ENCODE data around the gene MBOAT2. TPM values are rescaled to one million over a fixed set of nuclear protein-coding genes. Genes with fewer than 3 reads are reported as not detected.
A peak's percentile ranks its signal among the peaks of the same experiment; 100 is the strongest.

The MBOAT2 gene
- total and polyA plus RNA-seq, 2 experiments from 2014 or later, result 87.4 to 103 TPM

DNA sequence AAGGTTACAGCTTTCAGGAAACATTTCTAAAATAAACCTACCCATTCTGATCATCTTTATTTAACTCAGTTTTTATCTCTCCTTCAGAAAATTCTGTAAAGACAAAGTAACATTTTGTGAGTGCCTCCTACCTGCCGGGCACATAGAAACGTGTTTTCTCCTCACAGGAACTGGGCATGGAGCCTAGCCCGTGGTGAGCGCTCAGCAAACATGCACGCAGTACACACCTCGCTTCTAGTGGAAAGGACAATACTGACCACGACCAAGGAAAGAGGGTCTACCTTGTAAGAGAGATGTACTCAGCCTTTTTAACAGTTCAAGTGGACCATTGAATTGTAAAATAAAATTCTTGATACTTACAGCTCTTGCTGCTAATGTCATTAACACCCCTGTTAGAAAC is 141.3 kb downstream of the MBOAT2 start:
- no peaks in the 10 kb centered on the region for H3K79me2 ChIP-seq (ENCODE audit: insufficient read depth)
- H3K9me3 ChIP-seq (ENCODE audit: low read depth), result no peaks in the 10 kb centered on the region
- H4K20me1 ChIP-seq (ENCODE audit: insufficient read depth), result no peaks in the 10 kb centered on the region
- no peaks in the 10 kb centered on the region for H3K9me2 ChIP-seq (ENCODE audit: insufficient read depth)
- TF ChIP-seq EZH2 (IDR thresholded peaks at IDR 0.05; ENCODE audit: insufficient read depth, poor library complexity, severe bottlenecking) (no peak), EZH2phosphoT487 (IDR thresholded peaks at IDR 0.05; ENCODE audit: insufficient read depth, low read depth) (no peak)
- H3K9ac ChIP-seq, result no peak overlapping the region
- H2AFZ ChIP-seq, result no peak overlapping the region
- H3K27ac ChIP-seq, result no peak overlapping the region
- 89 to 91% methylated on average over 7 of the region's 7 CpGs for WGBS, 2 experiments (ENCODE audit: low coverage in 1 of 2, low lambda C conversion rate in 2 of 2, missing lambda C conversion rate in 2 of 2)
- H3F3A ChIP-seq (ENCODE audit: insufficient read depth), result no peaks in the 10 kb centered on the region
- H3K4me2 ChIP-seq (ENCODE audit: unreplicated experiment), result no peak overlapping the region
- no peaks in the 10 kb centered on the region for H3K27me3 ChIP-seq (replicated peaks; ENCODE audit: insufficient read depth)
- H3K4me1 ChIP-seq (ENCODE audit: insufficient read depth), result no peaks in the 10 kb centered on the region
- in situ Hi-C loops (cut with MboI), result no loop called here
- H3K36me3 ChIP-seq (ENCODE audit: low read depth), result peaks cover 40% of the 10 kb centered on the region
- DNase-seq, result no peak
- no peak overlapping the region for H3K4me3 ChIP-seq

DNA sequence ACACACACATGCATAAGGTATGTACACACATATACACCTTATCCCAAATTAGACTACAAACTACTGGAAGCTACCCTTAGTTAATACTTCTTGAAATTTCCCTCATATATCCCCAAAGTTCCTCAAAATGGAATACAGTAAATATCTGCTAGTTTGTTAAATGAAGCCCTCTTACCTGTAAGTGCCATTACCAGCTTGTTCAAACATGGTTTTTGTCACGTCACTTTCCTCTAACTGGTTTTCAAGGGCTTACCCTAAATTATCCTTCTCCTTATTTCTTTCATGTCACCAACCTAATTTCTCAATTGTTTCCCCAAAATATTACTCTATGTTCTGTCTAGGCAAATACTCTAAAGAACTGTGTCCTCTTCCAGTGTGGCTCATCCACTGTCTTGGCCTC is 141.7 kb downstream of the MBOAT2 start:
- no peak for DNase-seq
- Histone ChIP-seq H3F3A (ENCODE audit: insufficient read depth) (no peaks in the 10 kb centered on the region), H3K79me2 (ENCODE audit: insufficient read depth) (no peaks in the 10 kb centered on the region), H2AFZ (no peak overlapping the region), H3K4me2 (ENCODE audit: unreplicated experiment) (no peak overlapping the region), H3K27ac (no peak overlapping the region), H3K9ac (no peak overlapping the region), H3K27me3 (replicated peaks; ENCODE audit: insufficient read depth) (no peaks in the 10 kb centered on the region), H3K4me3 (no peak overlapping the region), H3K36me3 (ENCODE audit: low read depth) (peaks cover 44% of the 10 kb centered on the region), H4K20me1 (ENCODE audit: insufficient read depth) (no peaks in the 10 kb centered on the region), H3K4me1 (ENCODE audit: insufficient read depth) (no peaks in the 10 kb centered on the region), H3K9me2 (ENCODE audit: insufficient read depth) (no peaks in the 10 kb centered on the region), H3K9me3 (ENCODE audit: low read depth) (no peaks in the 10 kb centered on the region)
- 95 to 97% methylated on average over 1 of the region's 1 CpG for WGBS, 2 experiments (ENCODE audit: low coverage in 1 of 2, low lambda C conversion rate in 2 of 2, missing lambda C conversion rate in 2 of 2)
- in situ Hi-C loops (cut with MboI), result no loop called here
- no peak for TF ChIP-seq EZH2phosphoT487 (IDR thresholded peaks at IDR 0.05; ENCODE audit: insufficient read depth, low read depth)

DNA sequence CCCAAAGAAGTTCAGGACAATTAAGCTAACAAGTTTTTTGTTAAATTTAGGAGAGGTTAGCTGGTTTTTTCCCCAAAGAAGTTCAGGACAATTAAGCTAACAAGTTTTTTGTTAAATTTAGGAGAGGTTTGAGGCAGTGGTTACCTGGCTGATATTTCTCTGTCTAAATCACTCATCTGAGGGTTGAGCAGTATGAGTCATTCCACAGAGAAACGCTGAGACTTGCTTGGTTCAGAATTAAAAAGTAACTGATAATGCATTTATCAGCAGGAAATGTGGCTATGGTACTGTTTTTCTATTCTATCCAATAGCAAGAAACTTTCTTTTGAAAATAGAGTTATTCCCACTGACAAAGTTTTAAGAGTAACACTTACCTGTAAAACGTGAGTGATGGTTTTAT is 143.2 kb downstream of the MBOAT2 start:
- Histone ChIP-seq H3K27ac (no peak overlapping the region), H3K4me2 (ENCODE audit: unreplicated experiment) (no peak overlapping the region), H3F3A (ENCODE audit: insufficient read depth) (no peaks in the 10 kb centered on the region), H3K9ac (no peak overlapping the region), H4K20me1 (ENCODE audit: insufficient read depth) (no peaks in the 10 kb centered on the region), H2AFZ (no peak overlapping the region), H3K27me3 (replicated peaks; ENCODE audit: insufficient read depth) (no peaks in the 10 kb centered on the region), H3K4me1 (ENCODE audit: insufficient read depth) (no peaks in the 10 kb centered on the region), H3K79me2 (ENCODE audit: insufficient read depth) (no peaks in the 10 kb centered on the region), H3K9me2 (ENCODE audit: insufficient read depth) (no peaks in the 10 kb centered on the region), H3K36me3 (ENCODE audit: low read depth) (peaks cover 40% of the 10 kb centered on the region), H3K4me3 (no peak overlapping the region), H3K9me3 (ENCODE audit: low read depth) (no peaks in the 10 kb centered on the region)
- peak; percentile 10 for DNase-seq
- in situ Hi-C loops (cut with MboI), result no loop called here
- WGBS, 2 experiments (ENCODE audit: low coverage in 1 of 2, low lambda C conversion rate in 2 of 2, missing lambda C conversion rate in 2 of 2), result 71 to 73% methylated on average over 2 of the region's 2 CpGs
- TF ChIP-seq EZH2 (IDR thresholded peaks at IDR 0.05; ENCODE audit: insufficient read depth, poor library complexity, severe bottlenecking) (no peak), EZH2phosphoT487 (IDR thresholded peaks at IDR 0.05; ENCODE audit: insufficient read depth, low read depth) (no peak)

DNA sequence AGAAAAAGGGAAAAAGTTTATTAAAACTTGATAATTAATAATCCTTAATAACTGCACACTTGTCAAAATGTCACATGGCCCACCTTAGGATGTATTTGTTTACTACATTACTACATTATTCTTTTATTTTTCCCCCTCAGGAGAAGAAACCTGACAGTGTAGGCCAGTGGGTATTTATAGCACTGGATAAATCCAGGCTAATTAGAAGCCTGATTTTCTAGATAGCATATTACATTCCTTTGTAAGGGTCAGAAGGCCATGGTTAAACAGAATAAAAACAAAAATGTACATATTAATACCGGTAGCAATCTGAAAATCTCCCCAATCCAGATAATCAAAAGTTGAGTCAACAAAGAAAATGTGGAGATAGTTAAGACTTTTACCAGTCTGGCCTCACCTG is 144.6 kb downstream of the MBOAT2 start:
- Histone ChIP-seq H3K4me2 (ENCODE audit: unreplicated experiment) (no peak overlapping the region), H3K4me1 (ENCODE audit: insufficient read depth) (no peaks in the 10 kb centered on the region), H3K9me2 (ENCODE audit: insufficient read depth) (no peaks in the 10 kb centered on the region), H3F3A (ENCODE audit: insufficient read depth) (0 out of 2 replicates have a peak, but pooled peaks cover 4% of the 10 kb centered on the region), H3K9ac (no peak overlapping the region), H4K20me1 (ENCODE audit: insufficient read depth) (no peaks in the 10 kb centered on the region), H3K4me3 (no peak overlapping the region), H3K27ac (no peak overlapping the region), H3K27me3 (replicated peaks; ENCODE audit: insufficient read depth) (no peaks in the 10 kb centered on the region), H2AFZ (no peak overlapping the region), H3K9me3 (ENCODE audit: low read depth) (no peaks in the 10 kb centered on the region), H3K36me3 (ENCODE audit: low read depth) (peaks cover 35% of the 10 kb centered on the region), H3K79me2 (ENCODE audit: insufficient read depth) (no peaks in the 10 kb centered on the region)
- WGBS, 2 experiments (ENCODE audit: low coverage in 1 of 2, low lambda C conversion rate in 2 of 2, missing lambda C conversion rate in 2 of 2), result 98 to 100% methylated on average over 1 of the region's 1 CpG
- TF ChIP-seq EZH2phosphoT487 (IDR thresholded peaks at IDR 0.05; ENCODE audit: insufficient read depth, low read depth) (no peak), EZH2 (IDR thresholded peaks at IDR 0.05; ENCODE audit: insufficient read depth, poor library complexity, severe bottlenecking) (no peak)
- in situ Hi-C loops (cut with MboI), result no loop called here
- no peak for DNase-seq

GRCh38 chr2:8858264-8858663 is 145.2 kb downstream of the MBOAT2 start:
- H3K9me2 ChIP-seq (ENCODE audit: insufficient read depth), result no peaks in the 10 kb centered on the region
- H3F3A ChIP-seq (ENCODE audit: insufficient read depth), result peaks cover 7% of the 10 kb centered on the region; the same call in 1 of the 2 replicates
- H2AFZ ChIP-seq, result no peak overlapping the region
- TF ChIP-seq EZH2phosphoT487 (IDR thresholded peaks at IDR 0.05; ENCODE audit: insufficient read depth, low read depth) (no peak), EZH2 (IDR thresholded peaks at IDR 0.05; ENCODE audit: insufficient read depth, poor library complexity, severe bottlenecking) (no peak)
- 95 to 99% methylated on average over 7 of the region's 7 CpGs for WGBS, 2 experiments (ENCODE audit: low coverage in 1 of 2, low lambda C conversion rate in 2 of 2, missing lambda C conversion rate in 2 of 2)
- in situ Hi-C loops (cut with MboI), result no loop called here
- no peaks in the 10 kb centered on the region for H4K20me1 ChIP-seq (ENCODE audit: insufficient read depth)
- H3K79me2 ChIP-seq (ENCODE audit: insufficient read depth), result no peaks in the 10 kb centered on the region
- H3K27me3 ChIP-seq (replicated peaks; ENCODE audit: insufficient read depth), result no peaks in the 10 kb centered on the region
- H3K36me3 ChIP-seq (ENCODE audit: low read depth), result peaks cover 30% of the 10 kb centered on the region
- no peaks in the 10 kb centered on the region for H3K9me3 ChIP-seq (ENCODE audit: low read depth)
- no peak for DNase-seq
- H3K4me2 ChIP-seq (ENCODE audit: unreplicated experiment), result no peak overlapping the region
- no peaks in the 10 kb centered on the region for H3K4me1 ChIP-seq (ENCODE audit: insufficient read depth)
- no peak overlapping the region for H3K27ac ChIP-seq
- H3K4me3 ChIP-seq, result no peak overlapping the region
- no peak overlapping the region for H3K9ac ChIP-seq
